Sigmoid colon (tissue), 4 donors: Measurements from ENCODE around the gene LITAFD.

ENCODE experiments used
- EP300 ChIP-seq, 4 donors: sonication (generic); formaldehyde crosslinking; IDR thresholded peaks; one replicate each; pipeline ENCODE4 v1.6.1; 2017; ENCODE audit warnings: antibody characterized with exemption in 4 of 4
- TF ChIP-seq, protein P1 (sequence below), 4 experiments: fragments of 450-650 bp in 3 of 4; fragments of 200-600 bp in 1 of 4; IDR thresholded peaks; one replicate each; pipeline ENCODE4 v1.5.1; 2016 to 2019; ENCODE audit warnings: antibody characterized with exemption in 4 of 4, mild to moderate bottlenecking in 3 of 4, moderate library complexity in 2 of 4

DNA sequence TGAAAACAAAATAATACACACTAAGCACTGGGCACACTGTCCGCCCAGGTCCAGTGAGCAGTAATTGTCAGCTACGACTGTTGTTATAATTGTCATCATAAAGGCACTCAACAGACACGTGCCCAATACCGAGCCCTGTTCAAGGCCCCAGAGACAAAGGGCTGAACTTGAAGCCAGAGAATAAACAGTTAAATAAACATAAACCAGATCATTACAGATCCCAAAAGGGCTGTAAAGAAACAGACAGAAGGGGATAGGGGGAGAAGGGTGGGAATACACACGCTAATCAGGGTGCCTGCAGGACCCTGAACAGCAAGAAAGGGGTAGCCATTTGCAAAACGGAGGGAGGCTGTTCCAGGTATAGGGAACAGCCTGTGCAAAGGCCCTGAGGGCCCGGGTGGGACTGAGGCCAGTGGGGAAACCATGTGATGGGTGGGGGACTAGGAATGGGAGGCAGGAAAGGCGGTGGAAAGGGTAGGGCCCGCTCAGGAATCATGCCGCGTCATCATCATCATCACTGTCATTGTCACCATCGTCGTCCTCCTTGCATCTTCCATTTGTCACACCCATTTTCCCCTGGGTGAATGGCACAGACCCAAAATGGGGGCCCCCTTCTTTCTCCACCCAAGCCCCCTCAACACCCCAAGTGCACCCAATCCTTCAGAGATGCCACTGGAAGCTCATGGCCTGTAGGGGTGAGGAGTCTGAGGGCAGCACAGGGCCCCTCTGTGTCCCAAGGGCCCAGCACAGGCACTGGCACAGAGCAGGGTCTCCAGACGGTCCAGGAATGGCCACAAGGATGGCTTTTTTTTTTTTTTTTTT is 19.6 kb upstream of the LITAFD start:
- TF ChIP-seq, protein P1, sequence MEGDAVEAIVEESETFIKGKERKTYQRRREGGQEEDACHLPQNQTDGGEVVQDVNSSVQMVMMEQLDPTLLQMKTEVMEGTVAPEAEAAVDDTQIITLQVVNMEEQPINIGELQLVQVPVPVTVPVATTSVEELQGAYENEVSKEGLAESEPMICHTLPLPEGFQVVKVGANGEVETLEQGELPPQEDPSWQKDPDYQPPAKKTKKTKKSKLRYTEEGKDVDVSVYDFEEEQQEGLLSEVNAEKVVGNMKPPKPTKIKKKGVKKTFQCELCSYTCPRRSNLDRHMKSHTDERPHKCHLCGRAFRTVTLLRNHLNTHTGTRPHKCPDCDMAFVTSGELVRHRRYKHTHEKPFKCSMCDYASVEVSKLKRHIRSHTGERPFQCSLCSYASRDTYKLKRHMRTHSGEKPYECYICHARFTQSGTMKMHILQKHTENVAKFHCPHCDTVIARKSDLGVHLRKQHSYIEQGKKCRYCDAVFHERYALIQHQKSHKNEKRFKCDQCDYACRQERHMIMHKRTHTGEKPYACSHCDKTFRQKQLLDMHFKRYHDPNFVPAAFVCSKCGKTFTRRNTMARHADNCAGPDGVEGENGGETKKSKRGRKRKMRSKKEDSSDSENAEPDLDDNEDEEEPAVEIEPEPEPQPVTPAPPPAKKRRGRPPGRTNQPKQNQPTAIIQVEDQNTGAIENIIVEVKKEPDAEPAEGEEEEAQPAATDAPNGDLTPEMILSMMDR (IDR thresholded peaks at IDR 0.05): no peak
- no peak for TF ChIP-seq EP300 (IDR thresholded peaks at IDR 0.05)
